Activated CD8-positive, alpha-beta T cell treated with anti-CD3 and anti-CD28 coated beads for 36 hours (primary cell): ENCODE results near the gene ORMDL2. TPM values are rescaled to one million over a fixed set of nuclear protein-coding genes. Genes with fewer than 3 reads are reported as not detected.
"Not testable (repeated sequence)": the region's sequence is repeated elsewhere in the genome, so short reads cannot be mapped to it uniquely, and the experiment has no call there.

ENCODE experiments used
- ATAC-seq: fragments of 200-7000 bp; cut with Tn5 transposase; one replicate; pipeline ENCODE4 v1.10.0; 2021; ENCODE audit warnings: mild to moderate bottlenecking, moderate library complexity
- CTCF ChIA-PET: fragments of 350-600 bp; sonication (Branson Sonifier 250); formaldehyde crosslinking; loops from one replicate; lab custom pipeline; 2021; ENCODE audit warnings: antibody characterized with exemption; lab: Charles Lee
- POLR2A ChIA-PET: fragments of 350-600 bp; sonication (Branson Sonifier 250); formaldehyde crosslinking; loops from one replicate; lab custom pipeline; 2021; ENCODE audit warnings: antibody characterized with exemption; lab: Charles Lee
- DNase-seq: peaks from one replicate; pipeline ENCODE4 v3.0.0-alpha.2; 2020
- H3K27ac Mint-ChIP-seq: one replicate; pipeline ENCODE4 v1.8.0; 2021; ENCODE audit warnings: mild to moderate bottlenecking, mixed read lengths
- H3K27me3 Mint-ChIP-seq: one replicate; pipeline ENCODE4 v1.8.0; 2021; ENCODE audit warnings: mixed read lengths
- H3K36me3 Mint-ChIP-seq: one replicate; pipeline ENCODE4 v1.8.0; 2021; ENCODE audit warnings: low read depth, mixed read lengths
- H3K4me1 Mint-ChIP-seq: one replicate; pipeline ENCODE4 v1.8.0; 2021; ENCODE audit warnings: low read depth, mixed read lengths
- H3K4me3 Mint-ChIP-seq: one replicate; pipeline ENCODE4 v1.8.0; 2021; ENCODE audit warnings: mild to moderate bottlenecking, moderate library complexity, mixed read lengths
- H3K9me3 Mint-ChIP-seq: one replicate; pipeline ENCODE4 v1.8.0; 2021; ENCODE audit warnings: mixed read lengths
- intact Hi-C: fragments of 100-400 bp; cut with micrococcal nuclease; formaldehyde crosslinking; loops from one replicate; pipeline ENCODE4 v1.10.0; 2022
- total RNA-seq, 2 experiments: library from RNA; stranded (reverse); gene quantifications; one replicate each; pipeline ENCODE4 v1.2.3, GENCODE V29; 2021
- TF ChIP-seq, protein P1 (sequence below): fragments of 200-600 bp; IDR thresholded peaks from one replicate; pipeline ENCODE4 v1.8.0; 2022; ENCODE audit warnings: antibody characterized with exemption, mild to moderate bottlenecking

Gene ORMDL2
- total RNA-seq, 2 experiments from 2014 or later, result 24.2 to 27.0 TPM

DNA sequence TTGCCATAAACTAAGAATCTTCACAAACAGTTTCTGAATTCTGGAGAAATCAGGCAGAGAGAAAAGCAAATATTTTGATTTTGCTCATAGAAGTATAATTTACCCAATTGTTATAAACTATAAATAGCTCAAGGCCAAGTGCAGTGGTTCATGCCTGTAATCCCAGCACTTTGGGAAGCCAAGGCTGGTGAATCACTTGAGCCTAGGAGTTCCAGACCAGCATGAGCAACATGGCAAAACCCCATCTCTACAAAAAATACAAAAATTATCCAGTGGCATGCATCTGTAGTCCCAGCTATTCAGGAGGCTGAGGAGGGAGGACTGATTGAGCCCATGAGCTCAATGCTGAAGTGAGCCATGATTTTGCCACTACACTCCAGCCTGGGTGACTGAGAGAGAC is 44.4 kb downstream of the ORMDL2 start:
- DNase-seq (no peak), ATAC-seq (no peak)
- Mint-ChIP-seq H3K4me1 (no peaks in the 10 kb centered on the region), H3K27me3 (no peaks in the 10 kb centered on the region), H3K9me3 (peaks cover 3% of the 10 kb centered on the region), H3K36me3 (peaks cover 2% of the 10 kb centered on the region), H3K27ac (no peak overlapping the region), H3K4me3 (no peak overlapping the region)
- ChIA-PET CTCF (interaction anchor here (0.7 kb wide), 1 partner anchor 64 kb away, joined by 3 read pairs; no protein-coding TSS in a partner anchor), POLR2A (interaction anchor here (0.8 kb wide), 1 partner anchor 111 kb away, joined by 4 read pairs; no protein-coding TSS in a partner anchor)
- TF ChIP-seq, protein P1, sequence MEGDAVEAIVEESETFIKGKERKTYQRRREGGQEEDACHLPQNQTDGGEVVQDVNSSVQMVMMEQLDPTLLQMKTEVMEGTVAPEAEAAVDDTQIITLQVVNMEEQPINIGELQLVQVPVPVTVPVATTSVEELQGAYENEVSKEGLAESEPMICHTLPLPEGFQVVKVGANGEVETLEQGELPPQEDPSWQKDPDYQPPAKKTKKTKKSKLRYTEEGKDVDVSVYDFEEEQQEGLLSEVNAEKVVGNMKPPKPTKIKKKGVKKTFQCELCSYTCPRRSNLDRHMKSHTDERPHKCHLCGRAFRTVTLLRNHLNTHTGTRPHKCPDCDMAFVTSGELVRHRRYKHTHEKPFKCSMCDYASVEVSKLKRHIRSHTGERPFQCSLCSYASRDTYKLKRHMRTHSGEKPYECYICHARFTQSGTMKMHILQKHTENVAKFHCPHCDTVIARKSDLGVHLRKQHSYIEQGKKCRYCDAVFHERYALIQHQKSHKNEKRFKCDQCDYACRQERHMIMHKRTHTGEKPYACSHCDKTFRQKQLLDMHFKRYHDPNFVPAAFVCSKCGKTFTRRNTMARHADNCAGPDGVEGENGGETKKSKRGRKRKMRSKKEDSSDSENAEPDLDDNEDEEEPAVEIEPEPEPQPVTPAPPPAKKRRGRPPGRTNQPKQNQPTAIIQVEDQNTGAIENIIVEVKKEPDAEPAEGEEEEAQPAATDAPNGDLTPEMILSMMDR, result no peak
- intact Hi-C loops, result no loop called here

- H3K4me3 Mint-ChIP-seq, ATAC-seq, H3K36me3 Mint-ChIP-seq, H3K4me1 Mint-ChIP-seq, H3K9me3 Mint-ChIP-seq, intact Hi-C loops, H3K27ac Mint-ChIP-seq, DNase-seq, H3K27me3 Mint-ChIP-seq: not testable (repeated sequence)
- CTCF ChIA-PET, result interaction anchor here (0.7 kb wide), 1 partner anchor 63 kb away, joined by 3 read pairs; no protein-coding TSS in a partner anchor
- POLR2A ChIA-PET, result interaction anchor here (0.8 kb wide), 1 partner anchor 110 kb away, joined by 4 read pairs; no protein-coding TSS in a partner anchor
These were observed 45.1 kb downstream of the ORMDL2 start for GRCh38 chr12:55862931-55863330.

DNA sequence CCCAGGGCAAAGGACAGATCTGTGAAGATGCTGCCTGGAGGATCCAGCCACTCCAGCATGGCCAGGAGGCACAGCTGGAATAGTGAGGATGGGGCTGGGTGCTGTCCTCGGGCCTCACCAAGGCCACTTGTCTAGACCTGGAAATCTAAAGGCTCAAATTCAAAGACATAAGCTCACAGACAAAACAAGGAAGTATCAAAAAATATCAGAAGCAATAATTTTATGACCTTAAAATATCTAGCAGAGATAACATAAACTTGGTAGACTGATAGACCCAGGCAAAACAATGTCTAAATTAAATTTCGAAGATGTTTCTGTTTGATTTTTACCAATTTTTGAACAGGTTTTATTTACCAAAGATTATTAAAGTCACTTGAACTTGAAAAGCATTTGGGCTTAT is 47.5 kb downstream of the ORMDL2 start:
- no peak for ATAC-seq
- intact Hi-C loops, result no loop called here
- Mint-ChIP-seq H3K4me3 (no peak overlapping the region), H3K4me1 (no peaks in the 10 kb centered on the region), H3K27ac (no peak overlapping the region), H3K36me3 (peaks cover 2% of the 10 kb centered on the region), H3K9me3 (peaks cover 3% of the 10 kb centered on the region), H3K27me3 (no peaks in the 10 kb centered on the region)
- ChIA-PET CTCF (interaction anchor here (1.2 kb wide), 1 partner anchor 9 kb away, joined by 3 read pairs; no protein-coding TSS in a partner anchor), POLR2A (no interaction called here)
- DNase-seq, result no peak
- TF ChIP-seq, protein P1, result no peak

DNA sequence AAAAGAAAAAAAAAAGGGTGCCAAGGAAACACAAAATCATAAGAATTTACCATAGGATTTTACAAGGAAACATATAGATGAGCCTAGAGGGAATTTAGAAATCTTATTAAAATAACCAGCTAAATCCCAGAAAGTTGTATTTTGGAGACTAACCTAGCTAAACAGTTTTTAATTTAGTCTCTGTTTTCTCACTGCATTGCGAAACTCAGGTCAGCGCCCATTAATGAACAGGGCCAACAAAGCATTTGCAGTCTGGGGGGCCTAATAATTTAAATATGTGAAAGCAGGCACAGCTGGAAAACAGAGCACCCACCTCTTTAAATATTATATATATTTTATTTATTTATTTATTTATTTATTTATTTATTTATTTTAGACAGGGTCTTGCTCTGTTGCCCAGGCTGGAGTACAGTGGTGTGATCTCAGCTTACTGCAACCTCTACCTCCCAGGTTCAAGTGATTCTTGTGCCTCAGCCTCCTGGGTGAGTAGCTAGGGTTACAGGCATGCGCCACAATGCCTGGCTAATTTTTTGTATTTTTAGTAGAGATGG is 48.7 kb downstream of the ORMDL2 start:
- DNase-seq, CTCF ChIA-PET, H3K9me3 Mint-ChIP-seq, ATAC-seq, H3K36me3 Mint-ChIP-seq, H3K27ac Mint-ChIP-seq, H3K27me3 Mint-ChIP-seq, intact Hi-C loops, H3K4me3 Mint-ChIP-seq, H3K4me1 Mint-ChIP-seq: not testable (repeated sequence)
- POLR2A ChIA-PET, result interaction anchor here (0.6 to 2.1 kb wide), 3 partner anchors 14 to 28 kb away, joined by 3 to 4 read pairs (median 3); no protein-coding TSS in a partner anchor

Other genes with a start within 250 kb of the ORMDL2 start
- gene OR2AP1, start 245.6 kb upstream of the ORMDL2 start, total RNA-seq, result not detected
- not detected for gene OR10P1, start 181.1 kb upstream of the ORMDL2 start, total RNA-seq
- 1 to 10 TPM; 4.3 to 4.8 TPM for gene ITGA7, start 110.1 kb upstream of the ORMDL2 start, total RNA-seq
- 10 to 100 TPM; 79.0 to 84.6 TPM for gene BLOC1S1, start 102.0 kb upstream of the ORMDL2 start, total RNA-seq
- 1 to 10 TPM; 5.3 to 6.8 TPM for gene RDH5, start 97.6 kb upstream of the ORMDL2 start, total RNA-seq
- 100 to 1,000 TPM in 1 of 2 experiments, 10 to 100 TPM in 1; 99.6 to 101 TPM for gene CD63, start 89.0 kb upstream of the ORMDL2 start, total RNA-seq
- 1 to 10 TPM; 7.4 to 9.3 TPM for gene GDF11, start 74.9 kb upstream of the ORMDL2 start, total RNA-seq
- 10 to 100 TPM; 93.9 to 94.0 TPM for gene SARNP, start 317 bp upstream of the ORMDL2 start, total RNA-seq
- gene DNAJC14, start 11.5 kb downstream of the ORMDL2 start, total RNA-seq, result 10 to 100 TPM; 23.1 to 23.7 TPM
- not detected for gene MMP19, start 24.9 kb downstream of the ORMDL2 start, total RNA-seq
- gene PYM1, start 109.9 kb downstream of the ORMDL2 start, total RNA-seq, result 10 to 100 TPM; 22.1 to 22.9 TPM
- gene DGKA, start 113.1 kb downstream of the ORMDL2 start, total RNA-seq, result 100 to 1,000 TPM; 350 to 353 TPM
- 1 to 10 TPM in 1 of 2 experiments, under 1 TPM in 1; 0.65 to 1.2 TPM for gene PMEL, start 148.0 kb downstream of the ORMDL2 start, total RNA-seq
- 10 to 100 TPM; 86.7 to 90.1 TPM for gene CDK2, start 148.8 kb downstream of the ORMDL2 start, total RNA-seq
- 10 to 100 TPM; 26.0 to 32.4 TPM for gene RAB5B, start 156.0 kb downstream of the ORMDL2 start, total RNA-seq
- 1 to 10 TPM; 4.6 to 6.2 TPM for gene SUOX, start 179.2 kb downstream of the ORMDL2 start, total RNA-seq
- gene IKZF4, start 203.0 kb downstream of the ORMDL2 start, total RNA-seq, result 10 to 100 TPM; 20.5 to 20.8 TPM
- gene RPS26, start 223.9 kb downstream of the ORMDL2 start, total RNA-seq, result 10 to 100 TPM; 29.7 to 29.8 TPM